Urothelium cell line (cell line): ENCODE measurements around the gene BEGAIN.

ENCODE experiments used
- DNase-seq: peaks from one replicate; pipeline ENCODE4 v3.0.0; 2011; ENCODE audit warnings: low spot score, mixed read lengths
- FAIRE-seq: peaks from 2 replicates; lab custom pipeline; 2011; peaks lifted over from hg19 to GRCh38; lab: Jason Lieb, UNC

Gene BEGAIN

DNA sequence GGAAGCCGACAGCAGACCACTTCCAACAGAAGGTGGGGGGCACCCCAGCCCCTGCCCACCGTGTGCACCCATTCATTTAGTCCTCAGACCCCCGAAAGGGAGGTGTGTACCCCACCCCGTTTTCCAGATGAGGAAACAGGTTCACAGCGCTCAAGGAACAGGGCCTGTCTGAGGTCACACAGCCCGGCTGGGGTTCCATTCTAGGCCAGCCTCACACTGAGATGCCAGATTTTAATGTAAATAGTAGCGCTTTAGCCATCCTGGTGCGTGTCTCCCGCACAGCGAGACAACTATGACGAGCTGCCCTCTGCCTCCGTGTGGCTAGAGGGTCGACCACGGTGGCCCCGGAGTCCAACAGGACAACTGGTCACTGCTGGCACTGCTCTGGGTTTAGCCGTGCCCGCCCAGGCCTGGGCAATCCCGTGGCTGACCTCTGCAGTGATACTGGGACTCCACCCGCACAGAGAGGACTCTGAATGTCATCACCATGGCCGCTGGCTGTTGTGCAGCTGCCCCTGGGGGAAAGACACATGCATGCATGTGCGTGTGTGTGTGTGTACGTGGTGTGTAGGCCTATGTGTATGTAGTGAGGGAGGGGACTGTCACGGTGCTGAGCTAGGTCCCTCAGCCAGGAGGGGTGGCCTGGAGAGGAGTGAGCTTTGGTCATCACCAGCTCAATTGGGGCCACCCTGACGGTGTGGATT, 31.6 kb downstream of the BEGAIN start:
- DNase-seq = no peak
- no peak for FAIRE-seq

GRCh38 chr14:100554696-100555320, 32.4 kb downstream of the BEGAIN start:
- FAIRE-seq = no peak
- DNase-seq = no peak

- DNase-seq (peak; percentile 13), FAIRE-seq (no peak)
Measured at GRCh38 chr14:100554082-100554677, 33.0 kb downstream of the BEGAIN start.

- DNase-seq = no peak
- no peak for FAIRE-seq
Measured at GRCh38 chr14:100553471-100553870, 33.7 kb downstream of the BEGAIN start.

DNA sequence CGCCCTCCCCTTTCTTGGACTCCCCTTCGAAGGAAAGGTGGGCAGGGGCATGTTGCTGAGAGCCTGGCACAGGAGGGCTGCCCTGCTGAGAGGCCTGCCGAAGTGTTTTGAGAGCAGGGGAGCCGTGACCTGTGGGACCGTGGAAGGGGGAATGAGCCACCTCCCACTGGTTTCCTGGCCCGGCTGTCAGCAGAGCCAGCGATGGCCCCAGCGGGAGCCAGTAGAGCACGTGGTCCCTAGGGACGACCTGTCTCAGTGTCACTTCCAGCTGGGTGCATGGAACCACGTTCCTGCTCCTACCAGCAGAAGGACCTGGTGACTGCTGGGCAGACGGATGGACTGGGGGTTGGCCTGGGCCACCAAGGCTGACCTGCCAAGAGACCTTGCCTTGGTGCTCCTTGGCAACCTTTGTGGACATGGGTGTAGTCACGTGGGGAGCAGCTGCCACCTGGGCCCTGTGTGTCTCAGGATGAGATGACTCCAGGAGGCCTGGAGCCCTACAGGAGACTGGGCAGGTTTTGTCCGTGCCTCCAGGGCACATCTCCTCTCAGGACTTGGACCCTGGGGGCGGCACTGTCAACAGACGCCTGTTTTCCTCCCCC, 34.6 kb downstream of the BEGAIN start:
- DNase-seq = no peak
- FAIRE-seq = no peak

DNA sequence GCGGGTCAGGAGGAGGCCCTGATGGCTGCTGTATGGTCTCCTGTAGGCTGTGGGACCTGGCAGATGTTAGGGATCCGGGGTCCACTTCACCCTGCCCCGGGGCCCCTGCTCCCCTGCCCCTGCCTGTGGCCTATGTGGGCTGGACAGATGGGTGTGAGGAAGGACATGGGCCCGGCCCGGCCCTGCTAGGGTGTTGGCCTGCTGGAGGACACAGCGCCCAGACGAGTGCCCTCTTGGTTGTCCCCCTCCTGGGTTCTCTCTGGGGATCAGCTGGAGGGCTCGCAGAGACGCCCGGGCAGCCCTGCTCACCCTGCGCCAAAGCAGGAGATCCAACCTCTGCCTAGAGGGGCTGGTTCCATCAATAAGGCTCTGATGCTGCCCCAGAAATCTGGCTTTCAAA, 36.2 kb downstream of the BEGAIN start:
- FAIRE-seq (no peak), DNase-seq (no peak)

- no peak for FAIRE-seq
- DNase-seq = no peak
Measured at GRCh38 chr14:100549834-100550625, 37.2 kb downstream of the BEGAIN start.

DNA sequence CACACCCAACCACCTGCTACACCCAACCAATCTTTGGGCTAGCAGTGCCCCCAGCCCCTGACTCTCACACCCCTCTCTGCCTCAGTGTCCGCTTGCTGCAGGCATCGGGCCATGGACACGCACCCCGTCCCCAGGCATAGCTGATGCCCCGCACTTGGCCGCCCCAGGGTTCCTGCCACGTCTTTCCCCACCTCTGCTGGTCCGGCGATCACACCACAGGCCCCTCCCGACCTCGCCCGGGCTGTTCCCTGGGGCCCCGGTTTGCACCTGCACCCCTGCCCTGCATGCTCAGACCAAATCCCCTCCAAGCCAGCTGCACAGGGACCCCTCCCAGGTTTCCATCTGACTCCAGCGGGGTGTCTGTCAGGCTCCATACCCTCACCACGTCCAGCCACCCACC, 38.3 kb downstream of the BEGAIN start:
- DNase-seq (no peak), FAIRE-seq (no peak)

DNA sequence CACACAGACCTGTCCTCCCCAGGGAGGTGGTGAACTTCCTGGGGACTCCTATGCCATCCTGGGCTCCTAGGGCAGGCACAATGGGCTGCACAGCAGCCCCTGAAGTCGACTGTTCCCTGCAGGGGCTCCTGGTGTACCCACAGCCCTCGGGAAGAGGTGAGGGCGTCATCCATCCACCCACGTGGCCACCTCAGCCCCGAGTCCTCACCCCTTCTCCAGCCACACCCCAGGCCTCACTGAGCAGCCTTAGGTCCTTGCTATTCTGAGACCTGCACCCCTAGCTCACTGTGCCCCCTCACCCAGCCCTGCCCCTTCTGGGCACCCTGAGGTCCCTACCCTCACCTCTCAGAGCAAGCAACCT, 38.9 kb downstream of the BEGAIN start:
- FAIRE-seq (no peak), DNase-seq (no peak)

GRCh38 chr14:100547633-100548294, 39.5 kb downstream of the BEGAIN start:
- DNase-seq = peak; percentile 39
- no peak for FAIRE-seq

GRCh38 chr14:100546051-100546443, 41.2 kb downstream of the BEGAIN start:
- FAIRE-seq (no peak), DNase-seq (no peak)

DNA sequence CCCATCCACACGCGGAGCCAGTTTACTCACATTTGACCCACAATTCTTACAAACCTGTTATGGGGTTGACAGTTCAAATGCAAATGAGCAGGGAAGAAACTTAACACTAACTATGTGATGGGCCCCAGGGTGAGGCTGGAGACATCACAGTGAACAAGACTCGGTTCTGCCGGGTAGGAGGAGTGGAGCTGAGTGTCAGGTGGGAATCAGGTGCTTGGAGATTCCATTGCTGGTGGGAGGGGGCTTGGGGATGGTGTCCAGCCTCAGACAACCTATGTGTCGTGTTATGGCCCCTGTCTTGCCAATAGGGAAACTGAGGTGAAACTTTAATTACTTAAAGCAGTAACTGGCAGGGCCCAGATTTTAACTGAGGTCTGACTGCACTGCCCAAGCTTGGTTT, 41.9 kb downstream of the BEGAIN start:
- DNase-seq = no peak
- FAIRE-seq = no peak

- DNase-seq (no peak), FAIRE-seq (no peak)
Measured at GRCh38 chr14:100544506-100545141, 42.6 kb downstream of the BEGAIN start.

DNA sequence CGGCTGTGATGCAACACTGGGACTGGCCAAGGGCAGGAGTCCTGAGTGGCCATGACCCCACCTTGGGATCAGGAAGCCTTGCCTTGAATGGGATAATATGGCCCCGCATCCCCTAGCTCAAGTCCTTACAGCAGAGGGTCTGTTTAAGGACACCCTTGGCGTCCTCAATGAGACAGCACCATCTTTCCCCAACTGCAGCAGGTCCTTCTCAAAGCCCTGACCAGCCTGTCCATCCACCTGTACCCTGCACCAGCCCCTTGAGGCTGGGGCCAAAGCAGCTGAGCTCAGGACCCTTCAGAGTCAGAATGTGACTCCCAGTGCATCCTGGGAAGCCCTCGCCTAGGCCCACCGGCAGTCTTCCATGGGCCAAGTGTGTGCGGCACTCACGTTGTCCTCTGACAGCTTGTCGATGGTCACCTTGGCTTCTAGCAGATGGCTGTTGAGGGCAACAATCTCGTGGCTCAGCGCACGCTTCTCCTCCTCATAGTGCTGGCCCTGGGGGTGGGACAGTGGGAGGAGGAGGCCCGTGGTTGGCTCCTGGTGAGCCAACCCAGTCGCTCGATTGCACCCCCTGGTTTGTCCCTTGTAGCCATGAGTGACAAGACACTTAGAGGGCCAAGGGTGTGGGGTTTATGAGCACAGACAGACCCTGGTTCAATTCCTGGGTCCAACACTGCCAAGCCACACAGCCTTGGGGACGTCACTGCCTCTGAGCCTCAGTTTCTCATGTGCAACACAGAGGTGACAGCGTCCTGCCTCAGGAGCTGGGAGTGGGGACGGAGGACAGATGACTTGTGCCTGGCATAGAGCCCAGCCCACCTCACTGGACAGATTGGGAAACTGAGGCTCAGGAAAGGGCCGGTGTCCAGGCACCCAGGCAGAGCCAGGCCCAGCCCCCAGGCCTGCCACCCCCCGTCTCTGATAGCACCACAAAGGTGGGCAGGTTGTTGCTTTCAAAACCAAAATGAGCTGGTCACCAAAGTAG, 43.5 kb downstream of the BEGAIN start:
- FAIRE-seq (no peak), DNase-seq (no peak)

DNA sequence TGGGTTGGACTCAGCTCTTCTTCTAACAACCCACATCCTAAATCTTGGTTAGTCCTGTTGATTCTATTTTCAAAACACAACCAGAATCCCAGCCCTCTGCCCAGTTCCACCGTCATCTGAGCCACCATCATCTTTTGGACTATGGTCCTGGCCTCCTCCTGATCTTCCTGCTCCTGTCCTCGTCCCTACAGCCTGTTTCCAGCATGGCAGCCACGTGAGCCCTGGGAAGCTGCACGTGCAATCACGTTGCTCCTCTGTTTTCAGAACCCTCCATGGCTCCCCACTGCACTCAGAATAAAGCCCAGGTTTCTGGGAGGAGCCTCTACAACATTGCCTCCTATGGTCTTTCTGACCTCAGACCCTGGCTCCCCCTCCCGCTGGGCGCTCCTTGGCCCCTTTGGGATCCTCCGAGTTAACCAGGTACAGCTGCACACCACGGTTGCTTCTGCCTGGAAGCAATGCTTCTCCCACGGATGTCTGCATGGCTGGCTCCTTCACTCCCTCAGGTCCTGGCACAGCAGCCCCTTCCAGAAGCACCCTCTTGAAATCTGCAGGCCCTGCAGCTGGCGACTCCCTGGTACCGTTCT, 44.5 kb downstream of the BEGAIN start:
- FAIRE-seq = no peak
- no peak for DNase-seq

- FAIRE-seq (no peak), DNase-seq (no peak)
Measured at GRCh38 chr14:100541621-100542560, 45.3 kb downstream of the BEGAIN start.

GRCh38 chr14:100540926-100541620, 46.1 kb downstream of the BEGAIN start:
- FAIRE-seq = no peak
- no peak for DNase-seq
